Measurements from ENCODE around the gene CD83.
"Not testable (repeated sequence)": the region's sequence is repeated elsewhere in the genome, so short reads cannot be mapped to it uniquely, and the experiment has no call there.

The CD83 gene

GRCh38 chr6:14147891-14148290 is 30.3 kb downstream of the CD83 start:
- DNase-seq (ENCODE audit: low spot score): no peak

DNA sequence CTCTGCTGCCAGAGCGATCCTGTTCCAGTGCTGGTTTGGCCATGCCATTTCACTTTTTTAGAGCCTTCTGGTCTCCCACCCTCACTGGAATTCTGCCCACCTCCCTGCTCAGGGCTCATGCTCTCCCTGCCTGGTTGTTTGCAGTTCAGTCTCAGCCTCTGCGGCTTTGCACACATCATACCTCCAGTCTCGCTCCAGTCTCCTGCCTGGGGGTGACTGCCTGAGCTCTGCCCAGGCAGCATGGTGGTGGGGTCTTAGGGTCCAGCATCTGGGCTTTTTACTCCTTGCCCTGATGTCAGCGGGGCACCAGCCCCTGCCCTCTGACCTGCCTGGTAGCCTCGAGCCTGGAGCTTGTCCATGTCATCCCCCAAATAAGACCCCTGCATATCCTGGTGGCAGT is 30.9 kb downstream of the CD83 start:
- DNase-seq (ENCODE audit: low spot score): no peak

DNA sequence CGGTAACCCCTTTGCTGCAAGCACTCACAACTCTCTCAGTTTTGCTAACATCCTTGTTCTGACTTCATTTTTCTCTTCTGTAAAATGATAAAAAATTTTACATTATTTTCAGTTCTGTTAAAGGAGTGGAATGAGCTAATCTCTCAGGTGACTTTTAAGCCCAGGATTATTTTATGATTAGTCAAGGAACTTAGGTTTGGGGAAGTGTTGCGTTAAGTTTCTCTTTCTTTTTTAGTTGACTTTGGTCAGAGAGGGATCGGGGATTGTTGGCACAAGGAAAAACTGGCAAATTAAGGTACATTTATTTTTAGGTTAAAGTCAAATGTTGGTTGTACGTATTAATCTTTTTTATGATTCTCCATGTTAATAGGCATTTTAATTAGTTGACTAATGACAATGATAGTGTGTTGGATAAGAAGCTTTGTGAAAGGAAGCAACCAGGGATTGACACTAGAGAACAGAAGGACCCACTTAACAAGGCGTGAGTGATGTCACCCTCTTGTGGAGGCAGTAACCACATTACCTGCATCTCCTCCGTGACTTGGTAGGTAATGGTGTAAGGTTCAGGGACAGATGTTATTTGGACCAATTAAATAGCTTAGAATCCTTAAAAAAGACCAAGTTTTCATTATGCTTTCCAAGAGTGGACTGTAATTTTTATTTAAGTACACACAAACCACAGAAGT is 31.6 kb downstream of the CD83 start:
- DNase-seq (ENCODE audit: low spot score): no peak

- no peak for DNase-seq (ENCODE audit: low spot score)
These were observed 32.2 kb downstream of the CD83 start for GRCh38 chr6:14149739-14150130.

- not testable (repeated sequence) for DNase-seq (ENCODE audit: low spot score)
These were observed 33.7 kb downstream of the CD83 start for GRCh38 chr6:14151300-14151699.

DNA sequence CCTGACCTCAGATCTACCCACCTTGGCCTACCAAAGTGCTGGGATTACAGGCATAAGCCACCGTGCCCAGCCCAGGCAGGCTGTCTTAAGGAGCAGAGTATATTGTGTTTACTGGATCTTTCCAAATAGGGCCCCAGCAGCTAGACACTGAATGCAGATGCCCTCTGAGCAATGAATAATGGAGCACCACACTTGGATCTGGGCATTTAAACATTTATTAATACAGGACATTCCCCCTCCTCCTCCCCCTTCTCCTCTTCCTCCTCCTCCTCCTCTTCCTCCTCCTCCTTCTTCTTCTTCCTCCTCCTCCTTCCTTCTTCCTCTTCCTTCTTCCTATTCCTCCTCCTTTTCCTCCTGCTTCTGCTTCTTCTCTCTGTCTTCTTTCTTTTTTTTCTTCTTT is 34.2 kb downstream of the CD83 start:
- DNase-seq (ENCODE audit: low spot score): no peak

- DNase-seq (ENCODE audit: low spot score): no peak
These were observed 35.7 kb downstream of the CD83 start for GRCh38 chr6:14153228-14153627.

GRCh38 chr6:14159090-14159489 is 41.5 kb downstream of the CD83 start:
- no peak for DNase-seq (ENCODE audit: low spot score)

DNA sequence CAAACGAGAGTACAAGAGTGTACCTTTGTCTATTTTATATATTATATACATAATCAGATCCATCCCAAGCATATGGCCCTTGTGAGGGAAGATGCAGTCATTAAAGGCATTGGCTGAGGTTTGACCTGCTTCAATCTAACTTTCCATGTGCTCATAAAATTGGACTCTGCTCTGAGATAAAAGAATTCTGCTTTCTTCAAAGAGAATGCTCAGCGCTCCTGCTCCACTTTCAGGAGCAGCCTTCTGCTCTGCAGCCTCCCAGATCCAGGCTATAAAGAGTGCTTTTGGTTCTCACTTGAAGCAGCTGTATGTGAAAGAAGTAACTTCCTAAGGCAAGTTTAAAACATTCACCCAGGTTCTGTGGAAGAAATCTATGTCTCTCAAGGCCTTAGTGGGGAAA is 45.3 kb downstream of the CD83 start:
- no peak for DNase-seq (ENCODE audit: low spot score)

GRCh38 chr6:14165091-14165490 is 47.5 kb downstream of the CD83 start:
- DNase-seq (ENCODE audit: low spot score): no peak

DNA sequence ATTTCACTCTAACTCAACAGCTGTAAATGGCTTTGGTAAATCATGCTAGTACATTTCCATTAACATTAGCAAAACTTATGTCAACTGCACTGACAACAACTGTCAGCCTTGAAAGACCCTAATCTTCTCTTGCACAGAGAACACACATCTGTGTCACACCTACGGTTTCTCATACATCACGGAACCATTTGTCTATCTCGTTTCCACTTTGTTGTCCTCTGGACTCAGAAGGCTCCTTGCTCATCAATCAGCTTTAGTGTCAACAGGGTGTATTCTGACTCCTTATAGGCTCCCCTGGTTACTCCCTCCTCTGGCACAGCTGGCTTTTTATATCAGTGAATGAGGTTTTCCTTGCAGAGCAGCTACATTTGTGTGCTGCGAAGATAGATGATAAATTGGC is 49.3 kb downstream of the CD83 start:
- DNase-seq (ENCODE audit: low spot score): no peak

DNA sequence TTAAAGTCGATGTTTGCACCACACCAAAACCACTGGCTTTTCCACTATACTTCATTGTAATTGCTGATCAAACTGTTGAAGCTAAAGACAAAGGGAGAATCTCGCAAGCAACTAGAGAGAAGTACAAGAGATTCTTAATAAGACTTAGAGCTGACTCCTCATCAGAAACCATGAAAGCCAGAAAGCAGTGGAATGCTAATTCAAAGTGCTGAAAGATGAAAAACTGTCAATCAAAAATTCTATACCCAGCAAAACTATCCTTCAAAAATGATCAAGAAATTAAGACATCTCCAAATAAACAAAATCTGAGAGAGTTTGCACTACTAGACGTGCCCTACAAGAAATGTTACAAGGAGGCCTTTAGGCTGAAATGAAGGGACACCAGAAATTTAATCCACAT is 52.6 kb downstream of the CD83 start:
- DNase-seq (ENCODE audit: low spot score): no peak

DNA sequence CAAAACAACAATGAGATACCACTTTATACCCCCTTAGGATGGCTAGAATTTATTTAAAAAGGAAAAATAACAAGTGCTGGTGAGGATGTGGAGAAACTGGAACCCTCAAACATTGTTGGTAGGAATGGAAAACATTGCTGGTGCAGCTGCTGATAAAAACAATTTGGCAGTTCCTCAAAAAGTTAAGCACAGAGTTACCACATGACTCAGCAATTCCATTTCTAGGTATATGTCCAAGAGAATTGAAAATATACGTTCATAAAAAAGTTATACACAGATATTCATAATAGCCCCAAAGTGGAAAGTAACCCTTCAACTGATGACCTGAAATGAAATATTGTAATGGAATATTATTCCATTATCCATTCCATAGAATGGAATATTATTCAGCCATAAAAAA is 55.0 kb downstream of the CD83 start:
- DNase-seq (ENCODE audit: low spot score): no peak

- no peak for DNase-seq (ENCODE audit: low spot score)
These were observed 56.7 kb downstream of the CD83 start for GRCh38 chr6:14174226-14174625.

GRCh38 chr6:14174996-14175395 is 57.4 kb downstream of the CD83 start:
- no peak for DNase-seq (ENCODE audit: low spot score)

DNA sequence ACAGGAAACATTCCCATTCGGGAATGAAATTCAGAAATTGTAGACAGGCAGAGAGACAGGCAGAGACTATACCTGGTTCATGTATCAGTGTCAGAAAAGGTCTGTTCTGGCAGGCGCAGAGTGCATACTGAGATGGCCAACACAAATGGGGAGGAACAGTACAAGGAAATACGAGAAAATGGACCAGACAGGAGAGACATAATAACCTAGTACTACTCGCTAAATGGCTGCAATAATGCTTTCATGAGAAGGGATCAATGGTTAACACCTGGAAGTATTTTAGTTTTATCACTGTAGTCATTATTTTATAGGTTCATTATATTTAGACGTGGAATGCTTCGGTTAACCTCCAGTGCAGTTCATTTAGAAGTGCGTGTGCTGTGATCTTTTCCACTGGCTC is 58.9 kb downstream of the CD83 start:
- no peak for DNase-seq (ENCODE audit: low spot score)

- peak; percentile 89 for DNase-seq (ENCODE audit: low spot score)
These were observed 60.0 kb downstream of the CD83 start for GRCh38 chr6:14177413-14178082.

GRCh38 chr6:14178083-14178445 is 60.5 kb downstream of the CD83 start:
- DNase-seq (ENCODE audit: low spot score): no peak

DNA sequence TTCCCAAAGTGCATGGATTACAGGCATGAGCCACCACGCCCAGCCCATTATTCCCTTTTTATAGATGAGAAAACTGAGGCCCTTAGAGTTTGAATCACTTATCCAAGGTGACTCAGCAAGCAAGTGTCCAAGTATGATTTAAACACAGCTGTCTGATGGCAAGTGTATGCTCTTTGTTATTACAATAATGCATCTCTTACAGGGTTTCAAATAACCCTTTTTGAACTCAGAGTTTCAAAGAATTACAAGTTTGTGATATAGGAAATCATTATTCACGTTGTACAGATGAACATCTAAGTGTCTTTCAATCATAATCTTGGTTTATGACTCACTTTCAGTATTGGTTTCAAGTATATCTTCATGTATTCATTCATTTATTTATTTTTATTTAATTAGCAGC is 63.0 kb downstream of the CD83 start:
- DNase-seq (ENCODE audit: low spot score): no peak

DNA sequence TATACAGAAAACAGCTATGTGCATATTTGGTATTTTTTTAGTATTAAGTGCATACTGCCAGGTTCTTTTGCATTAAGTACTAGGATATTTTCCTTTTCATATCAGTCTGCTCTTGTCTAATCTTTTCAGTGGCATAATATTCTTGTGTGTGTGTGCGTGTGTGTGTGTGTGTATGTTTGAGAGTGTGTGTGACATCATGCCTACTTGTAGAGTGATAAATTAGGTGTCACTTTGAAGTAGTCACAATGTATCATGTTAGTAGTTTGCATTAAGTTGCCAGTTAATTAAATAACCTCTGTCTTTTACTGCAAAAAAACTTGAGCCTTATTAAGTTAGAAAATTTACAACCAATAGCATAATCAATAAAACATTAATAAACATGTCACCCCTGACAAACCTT is 65.3 kb downstream of the CD83 start:
- DNase-seq (ENCODE audit: low spot score): no peak
